ENCODE data around the gene TMEM212. TPM values are rescaled to one million over a fixed set of nuclear protein-coding genes. Genes with fewer than 3 reads are reported as not detected.

The TMEM212 gene
- total and polyA plus RNA-seq, 2 experiments from 2014 or later = not detected

GRCh38 chr3:171871392-171872274 lies 28.5 kb downstream of the TMEM212 start:
- Histone ChIP-seq H2AFZ (no peak overlapping the region), H3K36me3 (replicated peaks; ENCODE audit: insufficient read depth, low read depth) (no peaks in the 10 kb centered on the region), H3K27ac (no peak overlapping the region), H3K79me2 (no peaks in the 10 kb centered on the region), H3K9me2 (replicated peaks; ENCODE audit: insufficient read depth) (no peaks in the 10 kb centered on the region), H3K27me3 (no peaks in the 10 kb centered on the region), H3K4me1 (ENCODE audit: insufficient read depth) (peaks cover 19% of the 10 kb centered on the region), H3K4me3 (no peak overlapping the region), H3K4me2 (no peak overlapping the region), H4K20me1 (ENCODE audit: insufficient read depth, poor library complexity, severe bottlenecking) (no peaks in the 10 kb centered on the region), H3K9me3 (ENCODE audit: low read depth) (no peaks in the 10 kb centered on the region)
- 67% methylated on average over 8 of the region's 8 CpGs for WGBS (ENCODE audit: low lambda C conversion rate, missing lambda C conversion rate)
- TF ChIP-seq EZH2phosphoT487 (IDR thresholded peaks at IDR 0.05; ENCODE audit: low read depth, severe bottlenecking, unreplicated experiment) = no peak
- TF ChIP-seq EZH2 (IDR thresholded peaks at IDR 0.05; ENCODE audit: borderline replicate concordance) = no peak
- no peak for TF ChIP-seq CTCF (IDR thresholded peaks at IDR 0.05; ENCODE audit: poor library complexity)
- DNase-seq (ENCODE audit: low spot score) = no peak

DNA sequence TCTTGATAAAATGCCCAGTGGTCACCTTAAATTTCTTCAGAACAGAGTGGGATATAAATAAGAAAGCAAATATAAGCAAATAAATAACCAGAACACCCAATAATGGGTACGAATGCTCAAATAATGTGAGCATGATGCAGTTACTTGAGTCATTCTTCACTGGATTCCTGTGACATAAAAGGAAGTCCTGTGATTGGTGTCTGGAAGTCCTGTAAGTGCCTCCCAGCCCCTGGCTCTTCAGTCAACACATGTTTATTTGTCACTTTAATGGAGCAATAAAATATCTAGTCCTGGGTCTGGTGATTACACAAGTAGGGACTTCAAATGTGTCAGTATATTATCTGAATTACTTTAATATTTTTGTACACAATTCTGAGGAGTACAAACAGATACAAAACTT lies 30.4 kb downstream of the TMEM212 start:
- peak overlapping the region; percentile 78 for H3K27ac ChIP-seq
- no peak for DNase-seq (ENCODE audit: low spot score)
- H3K4me2 ChIP-seq = peak overlapping the region; percentile 14

GRCh38 chr3:171874251-171874681 lies 31.1 kb downstream of the TMEM212 start:
- Histone ChIP-seq H3K27me3 (no peaks in the 10 kb centered on the region), H3K4me1 (ENCODE audit: insufficient read depth) (peaks cover 19% of the 10 kb centered on the region), H3K9me2 (replicated peaks; ENCODE audit: insufficient read depth) (no peaks in the 10 kb centered on the region), H3K27ac (peak overlapping the region; percentile 85), H2AFZ (no peak overlapping the region), H3K79me2 (no peaks in the 10 kb centered on the region), H3K4me2 (peak overlapping the region; percentile 14), H3K36me3 (replicated peaks; ENCODE audit: insufficient read depth, low read depth) (no peaks in the 10 kb centered on the region), H4K20me1 (ENCODE audit: insufficient read depth, poor library complexity, severe bottlenecking) (no peaks in the 10 kb centered on the region), H3K4me3 (no peak overlapping the region), H3K9me3 (ENCODE audit: low read depth) (no peaks in the 10 kb centered on the region)
- peak; percentile 71 for DNase-seq (ENCODE audit: low spot score)
- WGBS (ENCODE audit: low lambda C conversion rate, missing lambda C conversion rate) = 31% methylated on average over 2 of the region's 2 CpGs
- TF ChIP-seq EZH2 (IDR thresholded peaks at IDR 0.05; ENCODE audit: borderline replicate concordance) = no peak
- no peak for TF ChIP-seq CTCF (IDR thresholded peaks at IDR 0.05; ENCODE audit: poor library complexity)
- no peak for TF ChIP-seq EZH2phosphoT487 (IDR thresholded peaks at IDR 0.05; ENCODE audit: low read depth, severe bottlenecking, unreplicated experiment)

More for the DNA sequence above, 30.4 kb downstream of the TMEM212 start:
- Histone ChIP-seq H3K9me3 (ENCODE audit: low read depth) (no peaks in the 10 kb centered on the region), H3K4me1 (ENCODE audit: insufficient read depth) (peaks cover 19% of the 10 kb centered on the region), H3K9me2 (replicated peaks; ENCODE audit: insufficient read depth) (no peaks in the 10 kb centered on the region), H3K79me2 (no peaks in the 10 kb centered on the region), H2AFZ (no peak overlapping the region), H3K4me3 (no peak overlapping the region), H4K20me1 (ENCODE audit: insufficient read depth, poor library complexity, severe bottlenecking) (no peaks in the 10 kb centered on the region), H3K27me3 (no peaks in the 10 kb centered on the region), H3K36me3 (replicated peaks; ENCODE audit: insufficient read depth, low read depth) (no peaks in the 10 kb centered on the region)
- WGBS (ENCODE audit: low lambda C conversion rate, missing lambda C conversion rate) = 43% methylated on average over 1 of the region's 1 CpG
- TF ChIP-seq EZH2 (IDR thresholded peaks at IDR 0.05; ENCODE audit: borderline replicate concordance) = no peak
- no peak for TF ChIP-seq EZH2phosphoT487 (IDR thresholded peaks at IDR 0.05; ENCODE audit: low read depth, severe bottlenecking, unreplicated experiment)
- no peak for TF ChIP-seq CTCF (IDR thresholded peaks at IDR 0.05; ENCODE audit: poor library complexity)
